Occipital lobe (tissue), 2 donors: Measurements from ENCODE around the gene COL26A1. TPM values are rescaled to one million over a fixed set of nuclear protein-coding genes. Genes with fewer than 3 reads are reported as not detected.
A peak's percentile ranks its signal among the peaks of the same experiment; 100 is the strongest.

ENCODE experiments used
- DNase-seq: peaks from one replicate; lab custom pipeline; 2025; lab: John Stamatoyannopoulos, UW
- total RNA-seq: library from RNA; depleted of rRNA; stranded (reverse); fragments of >200 nt; gene quantifications from one replicate; pipeline ENCODE4 v1.2.3, GENCODE V29; 2014

COL26A1 gene
- total RNA-seq, 1 donor from 2014 or later, result 3.4 TPM

- DNase-seq, result no peak
Observed at GRCh38 chr7:101532400-101533102, 169.9 kb downstream of the COL26A1 start.

DNA sequence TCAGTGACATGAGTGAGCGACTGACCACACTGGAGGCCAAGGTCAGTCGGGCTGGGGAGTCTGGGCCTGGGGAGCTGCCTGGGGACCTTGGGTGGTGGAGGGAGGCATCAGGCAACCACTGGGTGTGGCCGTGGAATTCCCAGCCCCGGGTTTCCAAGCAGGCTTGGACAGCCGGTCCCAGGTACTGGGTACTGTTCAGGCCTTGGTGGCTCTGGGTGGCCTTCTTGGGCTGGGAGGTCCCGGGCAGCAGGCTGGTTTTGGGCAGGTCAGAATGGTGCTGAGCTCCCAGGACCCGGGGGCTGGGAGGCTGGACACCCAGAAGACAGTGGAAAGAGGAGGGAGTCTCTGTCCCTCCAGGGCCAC lies 170.4 kb downstream of the COL26A1 start:
- DNase-seq, result no peak

DNA sequence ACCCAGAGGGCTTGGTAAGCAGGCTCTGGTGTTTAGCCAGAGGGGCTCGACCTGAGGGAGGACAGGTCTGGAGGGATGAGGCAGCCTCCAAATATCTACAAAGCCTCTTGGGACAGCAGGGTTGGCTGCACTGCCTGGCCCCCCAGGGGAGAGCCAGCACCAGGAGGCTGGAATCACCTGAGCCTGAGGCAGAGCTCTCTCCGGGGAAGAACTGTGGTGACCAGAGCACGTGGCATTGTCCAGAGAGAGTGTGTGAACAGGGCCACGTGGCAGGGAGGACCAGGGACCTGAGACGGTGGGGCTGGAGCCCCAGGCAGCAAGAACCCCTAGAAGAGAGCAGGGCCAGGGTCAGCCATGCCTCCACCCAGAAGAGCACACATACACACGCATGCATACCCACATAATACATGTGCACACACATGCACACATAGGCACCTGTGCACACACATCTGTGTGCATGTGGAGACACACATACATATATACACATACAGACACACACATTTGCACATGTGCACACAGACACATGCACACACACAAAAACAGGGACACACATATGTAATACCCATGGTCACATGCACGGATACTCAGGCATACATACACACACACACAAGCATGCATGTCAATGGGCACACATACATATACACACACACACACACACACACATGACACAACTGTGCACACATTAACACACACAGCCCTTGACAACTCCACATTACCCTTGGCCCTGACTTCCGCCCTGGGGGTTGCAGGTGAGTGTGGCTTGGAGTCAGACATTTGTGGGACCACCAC lies 171.5 kb downstream of the COL26A1 start:
- no peak for DNase-seq

DNA sequence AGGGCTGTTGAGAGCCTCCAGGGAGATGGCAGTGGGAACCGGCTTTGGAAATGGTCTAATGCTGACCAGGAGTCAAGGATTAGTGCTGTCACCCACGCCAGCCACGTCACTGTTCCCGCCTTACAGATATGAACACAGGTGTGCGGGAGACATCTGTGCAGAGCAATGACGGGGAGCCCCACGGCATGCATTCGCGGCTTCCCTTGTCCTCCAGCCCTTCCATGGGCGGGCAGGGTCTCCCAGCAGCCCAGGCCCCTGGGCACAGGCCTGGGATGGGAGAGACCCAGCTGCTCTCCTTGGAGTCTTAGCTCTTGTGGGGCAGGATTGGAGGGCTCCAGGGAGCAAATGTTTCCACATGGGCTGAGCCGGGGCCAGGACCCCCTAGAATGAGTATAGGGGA lies 172.2 kb downstream of the COL26A1 start:
- DNase-seq, result no peak

DNA sequence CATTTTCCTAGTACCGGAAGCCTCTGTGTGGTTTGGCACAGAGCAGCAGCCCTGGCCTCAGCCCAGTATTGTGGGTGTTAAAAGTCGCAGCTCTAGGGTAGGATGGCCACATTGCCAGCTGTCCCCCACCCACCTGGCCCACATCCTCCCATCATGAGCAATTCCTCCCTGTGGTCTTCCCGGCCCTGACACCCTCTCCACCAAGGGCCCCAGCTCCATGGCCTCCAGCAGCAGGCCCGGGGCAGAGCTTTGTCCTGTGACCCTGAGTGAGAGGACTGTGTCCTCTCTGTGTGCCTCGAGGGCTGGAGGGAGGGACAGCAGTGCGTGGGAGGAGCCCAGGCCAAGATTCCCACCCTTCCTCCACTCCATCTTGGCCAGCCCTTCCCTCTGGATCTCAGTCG lies 172.7 kb downstream of the COL26A1 start:
- DNase-seq, result no peak

- DNase-seq, result no peak
Observed at GRCh38 chr7:101536232-101536631, 173.6 kb downstream of the COL26A1 start.

DNA sequence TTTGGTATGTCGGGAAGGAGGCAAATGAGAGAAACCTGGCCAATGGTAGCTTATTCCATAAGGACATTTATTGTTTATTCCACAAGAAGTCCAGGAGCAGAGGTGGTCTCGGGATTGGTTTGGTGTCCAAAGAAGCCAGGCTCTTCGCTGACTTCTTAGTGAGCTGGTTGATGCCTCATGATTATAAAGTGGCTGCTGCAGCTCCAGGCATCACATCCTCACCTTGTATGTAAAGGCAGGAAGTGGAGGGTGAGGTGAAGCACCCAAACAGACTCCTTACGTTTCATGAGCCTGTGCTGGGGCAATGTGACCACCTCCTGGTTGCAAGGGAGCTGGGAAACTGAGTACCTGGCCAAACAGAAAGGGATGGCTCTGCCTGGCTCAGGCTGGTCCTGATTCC lies 174.0 kb downstream of the COL26A1 start:
- DNase-seq, result no peak

GRCh38 chr7:101537205-101537604 lies 174.5 kb downstream of the COL26A1 start:
- DNase-seq, result no peak

- no peak for DNase-seq
Observed at GRCh38 chr7:101537935-101538595, 175.4 kb downstream of the COL26A1 start.

DNA sequence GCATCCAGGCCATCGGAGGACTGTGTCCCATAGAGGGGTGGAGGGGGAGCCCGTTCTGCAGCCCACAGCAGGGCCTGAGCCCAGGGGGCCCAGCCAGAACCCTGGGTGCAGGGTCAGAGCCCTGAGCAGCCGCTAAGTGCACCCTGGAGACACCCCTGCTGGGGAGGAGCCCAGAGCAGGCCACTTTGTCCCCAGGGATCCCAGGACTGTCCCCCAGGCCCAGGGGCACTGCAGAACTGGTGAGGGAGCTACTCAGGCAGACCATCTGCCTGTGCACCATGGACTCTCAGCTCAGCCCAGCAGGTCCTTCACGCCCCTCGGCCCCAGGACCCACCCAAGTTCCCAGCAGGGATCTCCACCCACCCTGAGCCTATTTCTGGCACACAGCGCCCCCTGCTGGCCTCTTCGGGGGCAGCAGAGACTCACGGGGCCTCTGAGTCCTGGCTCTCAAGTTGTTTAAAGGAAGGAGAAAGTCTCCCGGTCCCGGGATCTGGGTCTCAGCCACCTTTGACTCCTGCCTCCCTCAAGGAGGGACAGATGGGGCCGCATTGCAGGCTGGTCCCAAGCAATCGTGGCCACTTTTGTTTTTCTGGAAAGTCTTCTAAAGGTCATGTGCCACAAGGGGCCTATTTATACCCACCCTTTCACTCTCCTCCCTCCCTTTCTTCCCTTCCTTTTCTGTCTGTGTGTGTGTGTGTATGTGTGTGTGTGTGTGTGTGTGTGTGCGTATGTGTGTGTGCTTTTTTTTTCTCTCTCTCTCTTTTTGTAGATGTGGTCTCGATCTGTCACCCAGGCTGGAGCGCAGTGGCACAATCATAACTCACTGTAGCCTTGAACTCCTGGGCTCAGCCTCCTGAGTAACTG lies 176.2 kb downstream of the COL26A1 start:
- peak; percentile 10 for DNase-seq

DNA sequence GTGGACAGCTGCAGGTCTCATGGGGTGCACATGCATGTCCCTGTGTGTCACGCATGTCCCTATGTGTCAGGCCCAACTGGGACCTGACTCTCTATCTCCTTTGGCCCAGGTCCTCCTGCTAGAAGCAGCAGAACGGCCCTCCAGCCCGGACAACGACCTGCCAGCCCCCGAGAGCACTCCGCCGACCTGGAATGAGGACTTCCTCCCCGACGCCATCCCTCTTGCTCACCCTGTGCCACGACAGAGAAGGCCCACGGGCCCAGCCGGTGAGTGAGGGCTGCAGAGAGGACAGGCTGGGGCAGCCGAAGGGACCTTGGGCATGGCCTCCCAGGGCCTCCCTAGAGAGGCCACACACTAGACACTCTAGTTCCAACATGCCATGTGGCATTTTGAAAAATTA lies 177.1 kb downstream of the COL26A1 start:
- no peak for DNase-seq

DNA sequence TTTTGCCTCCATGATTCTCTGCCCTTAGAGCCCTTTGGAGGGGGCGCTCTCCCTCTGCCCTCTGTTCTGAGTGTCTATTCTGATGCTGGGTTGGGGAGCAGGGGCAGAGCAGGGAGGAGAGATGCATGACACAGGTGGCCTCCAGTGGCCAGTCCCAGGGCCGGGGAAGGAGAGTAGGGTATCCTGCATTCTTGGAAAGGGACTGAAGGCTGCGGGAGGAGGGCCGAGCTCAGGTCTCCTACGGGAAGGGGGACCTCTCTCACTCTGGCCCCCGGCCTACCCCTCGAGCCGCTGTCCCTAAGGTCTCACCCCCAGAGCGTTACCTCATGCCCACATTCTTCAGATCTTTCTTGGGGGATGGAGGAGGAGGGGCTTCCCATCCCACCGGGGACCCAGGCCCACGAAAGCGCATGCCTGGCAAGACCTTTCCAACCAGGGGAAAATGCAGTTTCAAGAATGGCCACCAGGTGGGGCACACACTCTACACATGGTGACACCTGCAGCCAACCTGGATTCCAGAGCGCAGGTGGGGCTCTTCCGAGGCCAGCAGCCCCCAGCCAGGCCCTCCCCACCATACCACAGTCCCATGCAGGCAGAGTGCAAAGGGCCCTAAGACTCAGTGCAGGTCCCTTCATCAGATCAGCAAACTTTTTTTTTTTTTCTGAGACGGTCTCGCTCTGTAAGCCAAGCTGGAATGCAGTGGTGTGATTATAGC lies 180.0 kb downstream of the COL26A1 start:
- peak; percentile 9 for DNase-seq

- DNase-seq, result no peak
Observed at GRCh38 chr7:101543242-101543766, 180.6 kb downstream of the COL26A1 start.

GRCh38 chr7:101543846-101544245 lies 181.2 kb downstream of the COL26A1 start:
- DNase-seq, result no peak

GRCh38 chr7:101545441-101546190 lies 182.9 kb downstream of the COL26A1 start:
- DNase-seq, result no peak

DNA sequence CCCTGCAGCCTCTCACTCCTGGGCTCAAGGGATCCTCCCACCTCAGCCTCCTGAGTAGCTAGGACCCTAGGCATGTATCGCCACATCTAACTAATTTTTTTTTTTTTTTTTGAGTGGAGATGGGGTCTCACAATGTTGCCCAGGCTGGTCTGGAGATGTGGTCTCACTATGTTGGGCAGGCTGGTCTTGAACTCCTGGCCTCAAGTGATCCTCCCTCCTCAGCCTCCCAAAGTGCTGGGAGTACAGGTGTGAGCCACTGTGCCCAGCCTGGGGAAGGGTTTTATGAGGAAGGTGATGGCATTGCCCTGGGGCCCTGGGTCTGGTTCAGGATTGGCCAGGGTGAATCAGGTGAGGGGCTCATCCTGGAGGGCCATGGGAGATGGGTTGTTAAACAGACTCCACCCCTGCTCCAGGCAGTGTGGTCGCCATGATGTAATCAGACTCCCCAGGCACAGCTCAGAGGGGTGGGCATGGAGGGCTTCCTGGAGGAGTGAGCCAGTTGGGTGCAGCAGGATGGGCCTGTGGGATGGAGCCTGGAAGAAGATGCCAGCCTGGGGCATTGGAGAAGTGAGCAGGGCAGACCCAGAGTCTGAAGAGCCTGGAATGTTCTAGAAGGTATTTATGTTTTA lies 183.7 kb downstream of the COL26A1 start:
- no peak for DNase-seq

- DNase-seq, result no peak
Observed at GRCh38 chr7:101547022-101547915, 184.6 kb downstream of the COL26A1 start.

DNA sequence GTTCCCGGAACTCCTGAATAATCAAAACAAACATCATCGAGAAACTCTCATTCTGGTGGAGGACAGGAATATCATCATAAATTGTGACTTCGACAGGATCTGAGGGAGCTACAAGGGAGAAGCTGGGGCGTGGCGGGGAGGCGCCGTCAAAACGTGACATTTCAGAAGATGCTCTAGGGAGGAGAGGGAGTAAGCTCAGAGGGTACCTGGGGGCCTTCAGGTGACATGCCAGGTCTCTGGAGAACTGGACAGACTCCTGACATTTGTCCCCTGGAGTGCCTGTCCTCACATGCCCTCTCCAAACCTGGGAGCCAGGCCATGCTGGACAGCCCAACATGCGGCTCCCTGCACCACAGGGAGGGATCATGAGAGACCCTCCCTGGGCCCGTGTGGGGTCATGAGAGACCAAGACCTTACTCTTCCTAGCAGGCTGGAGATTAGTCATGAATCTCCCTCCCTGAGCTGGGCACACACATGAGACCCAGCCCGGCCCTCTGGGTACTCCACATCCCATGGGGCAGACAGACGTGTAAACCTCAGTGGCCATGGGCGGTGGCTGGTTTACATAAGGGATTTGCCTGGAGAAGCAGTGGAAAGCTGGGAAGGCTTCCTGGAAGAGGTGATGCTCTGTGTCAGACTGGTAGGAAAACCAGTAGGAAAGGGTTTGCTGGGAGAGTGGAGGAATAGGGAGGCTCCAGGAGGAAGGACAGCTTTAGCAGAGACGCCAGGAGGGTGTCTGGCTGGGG lies 185.4 kb downstream of the COL26A1 start:
- no peak for DNase-seq
